Endometrial microvascular endothelial cells (primary cell): ENCODE data around the gene FUT2. TPM values are rescaled to one million over a fixed set of nuclear protein-coding genes. Genes with fewer than 3 reads are reported as not detected.
"Not testable (repeated sequence)": the region's sequence is repeated elsewhere in the genome, so short reads cannot be mapped to it uniquely, and the experiment has no call there.

Experiments used
- in situ Hi-C: cut with HindIII; loops from 2 replicates; pipeline ENCODE4 v1.10.0; 2017; ENCODE audit warnings: low sequenced_read_pairs, low pct_unique_long_range_greater_than_20kb; ENCODE audit errors: inconsistent ontology term
- total RNA-seq: library from RNA; depleted of rRNA; stranded (reverse); fragments of >200 nt; gene quantifications from one replicate; pipeline ENCODE4 v1.2.3, GENCODE V29; 2015; ENCODE audit errors: inconsistent ontology term

Gene FUT2
- total RNA-seq, 1 donor from 2014 or later = not detected

GRCh38 chr19:48689449-48689848, 6.3 kb upstream of the FUT2 start:
- in situ Hi-C loops = no loop called here

- in situ Hi-C loops = not testable (repeated sequence)
These were observed 2.1 kb upstream of the FUT2 start for GRCh38 chr19:48693629-48694028.

- in situ Hi-C loops = no loop called here
These were observed 711 bp downstream of the FUT2 start for GRCh38 chr19:48696353-48697010.

GRCh38 chr19:48698046-48698445, 2.3 kb downstream of the FUT2 start:
- in situ Hi-C loops = no loop called here

- in situ Hi-C loops = no loop called here
These were observed 6.9 kb downstream of the FUT2 start for GRCh38 chr19:48702701-48703100.

GRCh38 chr19:48703316-48703715, 7.5 kb downstream of the FUT2 start:
- in situ Hi-C loops = no loop called here

- in situ Hi-C loops = no loop called here
These were observed 9.7 kb downstream of the FUT2 start for GRCh38 chr19:48705431-48705830.

GRCh38 chr19:48708471-48708870, 12.7 kb downstream of the FUT2 start:
- in situ Hi-C loops = no loop called here

GRCh38 chr19:48711106-48711662, 15.4 kb downstream of the FUT2 start:
- in situ Hi-C loops = no loop called here

GRCh38 chr19:48713041-48713863, 17.5 kb downstream of the FUT2 start:
- in situ Hi-C loops = no loop called here

- in situ Hi-C loops = no loop called here
These were observed 18.3 kb downstream of the FUT2 start for GRCh38 chr19:48713864-48714755.

GRCh38 chr19:48714759-48715675, 19.2 kb downstream of the FUT2 start:
- in situ Hi-C loops = no loop called here

GRCh38 chr19:48715681-48716171, 20.0 kb downstream of the FUT2 start:
- in situ Hi-C loops = no loop called here

GRCh38 chr19:48716562-48717291, 21.0 kb downstream of the FUT2 start:
- in situ Hi-C loops = no loop called here

GRCh38 chr19:48718106-48718505, 22.3 kb downstream of the FUT2 start:
- in situ Hi-C loops = not testable (repeated sequence)

- in situ Hi-C loops = no loop called here
These were observed 23.0 kb downstream of the FUT2 start for GRCh38 chr19:48718711-48719231.
